ENCODE measurements around the gene FIGNL2.

FIGNL2 gene

DNA sequence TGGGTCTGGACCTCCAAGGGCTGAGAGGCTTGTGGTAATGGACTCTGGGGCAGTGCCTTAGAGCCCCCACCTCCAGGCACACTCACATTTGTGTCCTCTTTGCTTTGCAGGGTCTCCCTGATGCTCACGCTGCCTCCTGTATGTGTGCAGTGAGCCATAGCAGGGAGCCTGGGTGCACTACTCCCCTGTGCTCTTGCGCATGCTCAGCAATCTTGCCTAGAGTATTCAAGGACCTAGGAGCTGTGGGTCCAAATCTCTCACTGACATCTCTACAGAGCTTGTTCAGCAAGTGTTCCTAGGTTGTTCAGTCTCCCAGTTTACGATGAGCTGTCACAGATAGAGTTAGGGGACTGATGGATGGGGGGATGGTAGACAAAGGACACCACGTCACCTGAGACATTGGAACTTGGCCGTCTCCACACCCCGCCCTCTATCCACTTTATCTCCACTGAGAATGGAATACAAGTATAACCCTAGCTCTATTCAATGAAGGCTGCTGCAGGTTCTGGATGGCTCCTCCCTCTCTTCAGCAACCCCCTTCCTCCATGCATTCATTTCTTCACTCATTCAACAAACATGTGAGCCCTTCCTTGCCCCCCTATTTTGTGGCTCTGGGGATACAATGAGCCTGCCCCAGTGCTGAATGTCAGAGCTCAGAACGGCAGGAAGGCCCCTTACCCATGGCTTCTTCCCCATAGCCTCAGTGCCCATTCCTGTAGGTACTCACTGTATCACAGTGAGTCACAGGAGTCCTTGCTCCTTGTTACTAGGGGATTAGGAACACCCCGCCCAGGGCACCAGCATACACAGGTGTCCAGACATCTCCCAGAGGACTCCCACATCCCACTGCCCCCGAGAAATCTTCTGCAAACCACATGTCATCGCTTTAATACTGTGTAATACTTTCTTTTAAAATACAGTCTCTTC, 31.2 kb downstream of the FIGNL2 start:
- Histone ChIP-seq H3K79me2 (ENCODE audit: low read length) (no peaks in the 10 kb centered on the region), H3K9ac (ENCODE audit: low read length) (no peak overlapping the region), H3K9me3 (ENCODE audit: insufficient read depth, low read length) (no peaks in the 10 kb centered on the region), H3K36me3 (replicated peaks; ENCODE audit: low read depth, low read length) (no peaks in the 10 kb centered on the region), H3K27ac (ENCODE audit: low read length) (no peak overlapping the region), H3K27me3 (ENCODE audit: low read depth, low read length) (no peaks in the 10 kb centered on the region), H2AFZ (ENCODE audit: low read depth, low read length) (no peak overlapping the region), H4K20me1 (ENCODE audit: insufficient read depth, low read length) (no peaks in the 10 kb centered on the region), H3K4me1 (ENCODE audit: low read length) (no peaks in the 10 kb centered on the region), H3K4me3 (ENCODE audit: low read length) (no peak overlapping the region), H3K4me2 (ENCODE audit: low read length) (no peak overlapping the region)
- TF ChIP-seq EZH2phosphoT487 (IDR thresholded peaks at IDR 0.05; ENCODE audit: low read depth), result no peak
- TF ChIP-seq, protein P1, sequence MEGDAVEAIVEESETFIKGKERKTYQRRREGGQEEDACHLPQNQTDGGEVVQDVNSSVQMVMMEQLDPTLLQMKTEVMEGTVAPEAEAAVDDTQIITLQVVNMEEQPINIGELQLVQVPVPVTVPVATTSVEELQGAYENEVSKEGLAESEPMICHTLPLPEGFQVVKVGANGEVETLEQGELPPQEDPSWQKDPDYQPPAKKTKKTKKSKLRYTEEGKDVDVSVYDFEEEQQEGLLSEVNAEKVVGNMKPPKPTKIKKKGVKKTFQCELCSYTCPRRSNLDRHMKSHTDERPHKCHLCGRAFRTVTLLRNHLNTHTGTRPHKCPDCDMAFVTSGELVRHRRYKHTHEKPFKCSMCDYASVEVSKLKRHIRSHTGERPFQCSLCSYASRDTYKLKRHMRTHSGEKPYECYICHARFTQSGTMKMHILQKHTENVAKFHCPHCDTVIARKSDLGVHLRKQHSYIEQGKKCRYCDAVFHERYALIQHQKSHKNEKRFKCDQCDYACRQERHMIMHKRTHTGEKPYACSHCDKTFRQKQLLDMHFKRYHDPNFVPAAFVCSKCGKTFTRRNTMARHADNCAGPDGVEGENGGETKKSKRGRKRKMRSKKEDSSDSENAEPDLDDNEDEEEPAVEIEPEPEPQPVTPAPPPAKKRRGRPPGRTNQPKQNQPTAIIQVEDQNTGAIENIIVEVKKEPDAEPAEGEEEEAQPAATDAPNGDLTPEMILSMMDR (IDR thresholded peaks at IDR 0.05; ENCODE audit: low read depth, low read length), result no peak

DNA sequence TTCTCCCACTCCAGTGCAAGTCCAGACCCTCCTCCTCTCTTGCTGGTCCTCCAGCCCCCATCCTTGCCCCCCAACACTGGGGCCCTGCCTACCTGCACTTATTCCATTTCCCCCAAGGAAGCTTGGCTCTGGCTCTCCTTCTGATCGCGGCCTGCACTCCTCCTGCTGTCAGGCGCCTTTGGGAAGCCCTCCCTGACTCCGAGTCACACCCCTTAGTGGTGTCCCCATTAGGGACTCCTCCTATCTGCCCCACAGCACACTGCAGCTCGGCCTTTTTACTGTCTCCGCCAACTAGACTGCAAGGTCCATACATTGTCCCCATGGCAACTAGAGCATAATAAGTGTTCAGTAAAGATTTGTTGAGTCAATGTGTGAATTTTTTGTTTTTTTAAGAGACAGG, 32.9 kb downstream of the FIGNL2 start:
- H3K36me3 ChIP-seq (replicated peaks; ENCODE audit: low read depth, low read length), result no peaks in the 10 kb centered on the region
- H3K9ac ChIP-seq (ENCODE audit: low read length), result no peak overlapping the region
- H3K4me3 ChIP-seq (ENCODE audit: low read length), result no peak overlapping the region
- H2AFZ ChIP-seq (ENCODE audit: low read depth, low read length), result no peak overlapping the region
- H3K9me3 ChIP-seq (ENCODE audit: insufficient read depth, low read length), result no peaks in the 10 kb centered on the region
- TF ChIP-seq, protein P1 (IDR thresholded peaks at IDR 0.05; ENCODE audit: low read depth, low read length), result no peak
- no peak for TF ChIP-seq EZH2phosphoT487 (IDR thresholded peaks at IDR 0.05; ENCODE audit: low read depth)
- no peaks in the 10 kb centered on the region for H4K20me1 ChIP-seq (ENCODE audit: insufficient read depth, low read length)
- no peak overlapping the region for H3K27ac ChIP-seq (ENCODE audit: low read length)
- no peak overlapping the region for H3K4me2 ChIP-seq (ENCODE audit: low read length)
- no peaks in the 10 kb centered on the region for H3K27me3 ChIP-seq (ENCODE audit: low read depth, low read length)
- no peaks in the 10 kb centered on the region for H3K79me2 ChIP-seq (ENCODE audit: low read length)
- no peaks in the 10 kb centered on the region for H3K4me1 ChIP-seq (ENCODE audit: low read length)

DNA sequence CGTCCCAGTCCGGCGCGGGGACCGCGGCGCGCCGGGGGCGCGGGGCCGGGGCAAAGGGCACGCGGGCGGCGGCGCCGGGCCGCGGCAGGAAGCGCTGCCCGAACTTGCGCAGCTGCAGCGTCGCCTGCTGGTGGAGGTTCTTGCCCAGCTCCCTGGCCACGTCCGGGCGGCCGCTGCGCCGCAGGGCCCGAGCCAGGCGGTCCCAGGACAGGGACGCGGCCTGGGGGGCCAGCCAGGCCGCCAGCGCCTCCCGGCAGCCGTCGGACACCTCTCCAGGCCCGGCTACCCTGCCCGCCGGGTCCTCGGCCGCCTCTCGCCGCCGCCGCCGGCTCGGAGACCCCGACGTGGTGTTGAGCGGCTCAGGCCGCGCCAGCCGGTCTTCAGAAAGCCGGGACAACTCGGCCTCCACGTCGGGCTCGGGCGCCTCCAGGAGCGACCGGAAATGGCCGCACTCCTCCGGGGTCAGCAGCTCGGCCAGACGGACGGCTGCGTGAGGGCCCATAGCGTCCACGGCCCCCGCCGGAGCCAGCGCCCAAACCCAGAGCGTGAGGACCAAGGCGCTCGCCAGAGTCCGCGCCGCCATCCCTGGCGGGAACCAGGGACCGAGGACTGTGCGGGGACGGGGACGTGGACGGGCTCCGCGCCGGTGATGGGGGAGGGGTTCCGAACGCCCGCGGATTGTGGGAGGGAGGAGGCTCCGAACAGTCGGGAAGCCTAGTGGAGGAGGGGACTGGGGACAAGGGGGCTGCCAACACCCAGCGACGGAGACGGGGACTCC, 34.0 kb downstream of the FIGNL2 start:
- TF ChIP-seq, protein P1 (IDR thresholded peaks at IDR 0.05; ENCODE audit: low read depth, low read length), result no peak
- TF ChIP-seq EZH2phosphoT487 (IDR thresholded peaks at IDR 0.05; ENCODE audit: low read depth), result no peak
- H3K27ac ChIP-seq (ENCODE audit: low read length), result no peak overlapping the region
- no peak overlapping the region for H3K9ac ChIP-seq (ENCODE audit: low read length)
- no peak overlapping the region for H3K4me3 ChIP-seq (ENCODE audit: low read length)
- H4K20me1 ChIP-seq (ENCODE audit: insufficient read depth, low read length), result no peaks in the 10 kb centered on the region
- H3K36me3 ChIP-seq (replicated peaks; ENCODE audit: low read depth, low read length), result no peaks in the 10 kb centered on the region
- no peaks in the 10 kb centered on the region for H3K27me3 ChIP-seq (ENCODE audit: low read depth, low read length)
- no peaks in the 10 kb centered on the region for H3K79me2 ChIP-seq (ENCODE audit: low read length)
- no peaks in the 10 kb centered on the region for H3K4me1 ChIP-seq (ENCODE audit: low read length)
- no peak overlapping the region for H2AFZ ChIP-seq (ENCODE audit: low read depth, low read length)
- H3K4me2 ChIP-seq (ENCODE audit: low read length), result no peak overlapping the region
- no peaks in the 10 kb centered on the region for H3K9me3 ChIP-seq (ENCODE audit: insufficient read depth, low read length)

DNA sequence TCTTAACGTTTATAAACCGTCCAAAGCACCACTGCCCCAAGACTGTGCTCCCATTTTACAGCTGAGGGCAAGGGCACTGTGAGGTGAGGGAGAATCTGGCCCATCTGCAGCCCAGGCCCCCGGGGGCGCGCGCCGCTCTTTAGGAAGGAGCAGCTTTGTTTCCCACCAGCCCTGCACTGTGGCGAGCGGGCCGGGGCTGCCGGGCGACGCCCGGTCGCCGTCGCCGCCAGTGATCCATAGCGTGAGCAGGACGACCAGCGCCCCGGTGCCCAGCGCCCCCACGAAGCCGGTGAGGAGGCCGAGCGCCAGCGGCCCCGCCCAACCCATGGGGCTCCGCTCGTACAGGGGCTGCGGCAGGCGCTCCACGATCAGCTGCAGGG, 34.6 kb downstream of the FIGNL2 start:
- H3K27me3 ChIP-seq (ENCODE audit: low read depth, low read length), result no peaks in the 10 kb centered on the region
- H3K27ac ChIP-seq (ENCODE audit: low read length), result no peak overlapping the region
- H2AFZ ChIP-seq (ENCODE audit: low read depth, low read length), result no peak overlapping the region
- no peaks in the 10 kb centered on the region for H4K20me1 ChIP-seq (ENCODE audit: insufficient read depth, low read length)
- H3K4me3 ChIP-seq (ENCODE audit: low read length), result no peak overlapping the region
- TF ChIP-seq EZH2phosphoT487 (IDR thresholded peaks at IDR 0.05; ENCODE audit: low read depth), result no peak
- TF ChIP-seq, protein P1 (IDR thresholded peaks at IDR 0.05; ENCODE audit: low read depth, low read length), result no peak
- no peak overlapping the region for H3K9ac ChIP-seq (ENCODE audit: low read length)
- H3K36me3 ChIP-seq (replicated peaks; ENCODE audit: low read depth, low read length), result no peaks in the 10 kb centered on the region
- peaks cover 5% of the 10 kb centered on the region for H3K4me1 ChIP-seq (ENCODE audit: low read length)
- no peaks in the 10 kb centered on the region for H3K79me2 ChIP-seq (ENCODE audit: low read length)
- no peaks in the 10 kb centered on the region for H3K9me3 ChIP-seq (ENCODE audit: insufficient read depth, low read length)
- no peak overlapping the region for H3K4me2 ChIP-seq (ENCODE audit: low read length)
